Testis (tissue), 3 donors: Measurements from ENCODE around the gene CHEK2. TPM values are rescaled to one million over a fixed set of nuclear protein-coding genes. Genes with fewer than 3 reads are reported as not detected.

Experiments
- DNase-seq: peaks from one replicate; pipeline ENCODE4 v3.0.0-alpha.2; 2019
- H3K27ac ChIP-seq, 2 donors: fragments of 200-600 bp; sonication (generic); one replicate each; pipeline ENCODE4 v1.5.1; 2019
- H3K27me3 ChIP-seq: fragments of 200-600 bp; sonication (generic); one replicate; pipeline ENCODE4 v1.5.1; 2019
- H3K36me3 ChIP-seq: fragments of 200-600 bp; sonication (generic); one replicate; pipeline ENCODE4 v1.5.1; 2017; ENCODE audit warnings: low read depth; ENCODE audit errors: missing control alignments
- H3K4me1 ChIP-seq: fragments of 200-600 bp; sonication (generic); one replicate; pipeline ENCODE4 v1.5.1; 2019
- H3K4me3 ChIP-seq, 2 donors: fragments of 200-600 bp; sonication (generic); one replicate each; pipeline ENCODE4 v1.5.1; 2017 to 2019
- H3K9me3 ChIP-seq: fragments of 200-600 bp; sonication (generic); one replicate; pipeline ENCODE4 v1.5.1; 2017
- POLR2A ChIP-seq: fragments of 450-650 bp; IDR thresholded peaks from one replicate; pipeline ENCODE4 v1.6.1; 2017; ENCODE audit warnings: antibody characterized with exemption, mild to moderate bottlenecking, moderate library complexity
- WGBS, 2 donors: methylation state at CpG; one replicate each; pipeline ENCODE4 v1.1.5; 2018; 5-methylcytosine and 5-hydroxymethylcytosine counted together
- intact Hi-C: fragments of 100-400 bp; cut with DNase I; formaldehyde crosslinking; loops from one replicate; pipeline ENCODE4 v1.15.1; 2023; ENCODE audit warnings: low total_unique reads
- polyA plus RNA-seq: library from polyadenylated mRNA; stranded (reverse); fragments of 350-450 nt; fragmentation: Illumina TruSeq; extraction: RNeasy Lipid Tissue Mini Kit (QIAGEN cat#74804); gene quantifications from one replicate; pipeline ENCODE4 v1.2.3, GENCODE V29; 2014; ENCODE audit warnings: low read depth, low replicate concordance; ENCODE audit not compliant: insufficient read depth
- total RNA-seq, 2 donors: library from RNA; depleted of rRNA; stranded (reverse); fragments of >200 nt; gene quantifications; one replicate each; pipeline ENCODE4 v1.2.3, GENCODE V29; 2016
- TF ChIP-seq, protein P1 (sequence below), 3 experiments: fragments of 450-650 bp in 2 of 3; fragments of 200-600 bp in 1 of 3; sonication (generic) in 1 of 3; IDR thresholded peaks; one replicate each; pipeline ENCODE4 v1.5.1; 2016 to 2019; ENCODE audit warnings: antibody characterized with exemption in 3 of 3, mild to moderate bottlenecking in 2 of 3, moderate library complexity in 1 of 3

CHEK2 gene
- total and polyA plus RNA-seq, 3 donors from 2014 or later: 13.5 to 28.1 (median 21.3) TPM

DNA sequence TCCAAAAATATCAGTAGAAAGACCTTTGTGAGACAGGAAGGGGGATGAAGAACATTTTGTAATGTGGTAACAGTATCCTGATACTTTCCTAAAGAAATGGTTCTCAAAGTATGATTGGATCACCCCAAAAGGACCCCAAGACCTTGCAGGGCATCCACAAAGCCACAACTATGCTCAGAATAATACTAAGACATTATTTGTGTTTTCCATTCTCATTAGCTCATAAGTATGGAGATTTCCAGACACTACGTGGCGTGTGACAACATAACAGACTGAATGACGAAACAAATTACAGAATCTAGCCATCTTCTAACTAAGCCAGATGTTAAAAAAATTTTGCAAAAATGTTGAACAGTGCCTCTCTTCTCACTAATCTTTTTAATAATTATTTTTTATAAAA is 24.9 kb downstream of the CHEK2 start:
- Histone ChIP-seq H3K27me3 (no peaks in the 10 kb centered on the region), H3K27ac (no peak overlapping the region), H3K4me3 (no peak overlapping the region), H3K4me1 (no peaks in the 10 kb centered on the region), H3K9me3 (no peaks in the 10 kb centered on the region), H3K36me3 (no peaks in the 10 kb centered on the region)
- TF ChIP-seq, protein P1, sequence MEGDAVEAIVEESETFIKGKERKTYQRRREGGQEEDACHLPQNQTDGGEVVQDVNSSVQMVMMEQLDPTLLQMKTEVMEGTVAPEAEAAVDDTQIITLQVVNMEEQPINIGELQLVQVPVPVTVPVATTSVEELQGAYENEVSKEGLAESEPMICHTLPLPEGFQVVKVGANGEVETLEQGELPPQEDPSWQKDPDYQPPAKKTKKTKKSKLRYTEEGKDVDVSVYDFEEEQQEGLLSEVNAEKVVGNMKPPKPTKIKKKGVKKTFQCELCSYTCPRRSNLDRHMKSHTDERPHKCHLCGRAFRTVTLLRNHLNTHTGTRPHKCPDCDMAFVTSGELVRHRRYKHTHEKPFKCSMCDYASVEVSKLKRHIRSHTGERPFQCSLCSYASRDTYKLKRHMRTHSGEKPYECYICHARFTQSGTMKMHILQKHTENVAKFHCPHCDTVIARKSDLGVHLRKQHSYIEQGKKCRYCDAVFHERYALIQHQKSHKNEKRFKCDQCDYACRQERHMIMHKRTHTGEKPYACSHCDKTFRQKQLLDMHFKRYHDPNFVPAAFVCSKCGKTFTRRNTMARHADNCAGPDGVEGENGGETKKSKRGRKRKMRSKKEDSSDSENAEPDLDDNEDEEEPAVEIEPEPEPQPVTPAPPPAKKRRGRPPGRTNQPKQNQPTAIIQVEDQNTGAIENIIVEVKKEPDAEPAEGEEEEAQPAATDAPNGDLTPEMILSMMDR (IDR thresholded peaks at IDR 0.05): no peak
- TF ChIP-seq POLR2A: no peak
- intact Hi-C loops: no loop called here
- 94 to 98% methylated on average over 3 of the region's 3 CpGs for WGBS, 2 donors
- no peak for DNase-seq

DNA sequence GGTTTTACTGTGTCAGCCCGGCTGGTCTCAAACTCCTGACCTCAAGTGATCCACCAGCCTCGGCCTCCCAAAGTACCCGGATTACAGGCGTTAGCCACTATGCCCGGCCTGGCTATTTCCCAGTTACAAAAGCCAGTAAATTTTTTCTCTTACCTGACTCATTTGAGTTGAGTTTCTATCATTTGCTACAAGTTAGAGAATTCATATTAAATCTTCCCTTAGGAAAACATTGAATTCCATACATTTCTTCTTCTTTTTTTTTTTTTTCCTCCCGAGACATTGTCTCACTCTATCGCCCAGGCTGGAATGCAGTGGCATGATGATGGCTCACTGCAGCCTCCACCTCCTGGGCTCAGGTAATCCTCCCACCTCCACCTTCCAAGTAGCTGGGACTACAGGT is 26.0 kb downstream of the CHEK2 start:
- intact Hi-C loops: no loop called here
- Histone ChIP-seq H3K27me3 (no peaks in the 10 kb centered on the region), H3K27ac (no peak overlapping the region), H3K36me3 (no peaks in the 10 kb centered on the region), H3K9me3 (no peaks in the 10 kb centered on the region), H3K4me3 (no peak overlapping the region), H3K4me1 (no peaks in the 10 kb centered on the region)
- no peak for TF ChIP-seq POLR2A
- TF ChIP-seq, protein P1 (IDR thresholded peaks at IDR 0.05): no peak
- DNase-seq: no peak
- WGBS, 2 donors: 95 to 97% methylated on average over 7 of the region's 7 CpGs

DNA sequence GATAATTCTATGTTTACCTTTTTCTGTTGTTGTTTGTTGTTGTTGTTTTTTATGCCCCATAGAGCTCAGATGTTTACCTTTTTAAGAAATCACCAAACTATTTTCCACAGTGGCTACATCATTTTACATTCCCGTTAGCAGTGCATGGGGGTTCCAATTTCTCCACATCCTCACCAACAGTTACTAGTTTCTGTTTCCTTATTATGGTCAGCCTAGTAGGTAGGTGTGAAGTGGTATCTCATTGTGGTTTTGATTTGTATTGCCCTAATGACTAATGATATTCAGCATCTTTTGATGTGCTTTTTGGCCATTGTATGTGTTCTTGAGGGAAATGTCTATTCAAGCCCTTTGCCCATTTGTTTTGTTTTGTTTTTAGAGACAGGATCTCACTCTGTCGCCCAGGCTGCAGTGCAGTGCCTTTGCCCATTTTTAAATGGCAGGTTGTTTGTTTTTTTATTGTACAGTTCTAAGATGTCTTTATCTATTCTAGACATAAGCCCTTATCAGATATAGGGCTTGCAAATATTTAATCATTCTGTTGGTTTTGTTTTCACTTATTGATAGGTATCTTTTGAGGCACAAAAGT is 27.5 kb downstream of the CHEK2 start:
- Histone ChIP-seq H3K4me1 (no peaks in the 10 kb centered on the region), H3K27me3 (no peaks in the 10 kb centered on the region), H3K9me3 (no peaks in the 10 kb centered on the region), H3K36me3 (no peaks in the 10 kb centered on the region), H3K4me3 (no peak overlapping the region), H3K27ac (no peak overlapping the region)
- TF ChIP-seq POLR2A: no peak
- TF ChIP-seq, protein P1 (IDR thresholded peaks at IDR 0.05): no peak
- 97% methylated on average over 2 of the region's 2 CpGs for WGBS, 2 donors
- intact Hi-C loops: no loop called here
- no peak for DNase-seq

DNA sequence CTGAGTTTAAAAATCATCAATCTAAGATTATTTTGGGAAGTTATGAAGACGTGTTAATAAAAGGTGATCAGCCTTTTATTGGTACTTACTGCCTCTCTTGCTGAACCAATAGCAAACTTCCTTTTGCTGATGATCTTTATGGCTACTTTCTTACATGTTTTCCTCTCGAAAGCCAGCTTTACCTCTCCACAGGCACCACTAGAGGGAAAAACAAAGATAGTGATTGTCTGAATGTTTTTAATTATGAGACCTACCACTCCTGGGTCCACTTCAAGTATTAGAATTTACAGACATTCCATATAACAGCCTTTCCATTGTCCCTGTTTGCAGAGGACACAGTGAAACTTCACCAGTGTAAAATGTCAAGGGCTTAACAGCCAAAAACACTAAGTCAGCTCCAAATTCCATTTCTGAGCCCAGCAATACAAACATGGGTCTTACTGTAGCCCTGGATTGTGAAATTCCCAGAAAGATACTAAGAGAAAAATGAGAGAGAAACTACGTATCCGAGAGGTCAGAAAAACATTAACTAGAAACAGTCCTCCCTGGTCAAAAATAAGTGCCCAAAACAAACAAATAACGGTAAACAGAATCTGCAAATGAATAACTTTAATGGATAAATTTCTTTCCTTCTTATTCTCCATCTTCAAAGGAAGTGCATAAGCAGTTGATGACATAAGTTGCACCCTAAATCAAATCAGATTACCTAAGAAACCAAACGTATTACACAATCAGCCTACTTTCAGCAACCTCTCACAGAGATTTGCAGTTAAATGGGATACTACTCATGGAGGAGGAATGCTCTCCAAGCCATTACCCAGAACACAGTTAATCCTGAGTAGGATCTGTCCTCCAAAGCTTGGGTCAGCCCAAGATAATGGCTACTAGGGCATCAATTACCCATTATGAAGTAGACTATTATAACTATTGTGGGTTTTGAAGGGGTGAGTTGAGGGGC is 29.5 kb downstream of the CHEK2 start:
- no peak overlapping the region for H3K4me3 ChIP-seq
- no peaks in the 10 kb centered on the region for H3K36me3 ChIP-seq
- no peak for TF ChIP-seq POLR2A
- TF ChIP-seq, protein P1 (IDR thresholded peaks at IDR 0.05): no peak
- no peak for DNase-seq
- H3K4me1 ChIP-seq: no peaks in the 10 kb centered on the region
- H3K9me3 ChIP-seq: no peaks in the 10 kb centered on the region
- intact Hi-C loops: no loop called here
- H3K27me3 ChIP-seq: no peaks in the 10 kb centered on the region
- peak overlapping the region; percentile 20 to 33 for H3K27ac ChIP-seq
- WGBS, 2 donors: 54 to 59% methylated on average over 6 of the region's 6 CpGs
